Fibroblast of lung (primary cell): ENCODE measurements around the gene NEB.

Experiments used
- EZH2 ChIP-seq: IDR thresholded peaks from 2 replicates; pipeline ENCODE4 v1.5.1; 2012; ENCODE audit warnings: low read length, control low read depth, mild to moderate bottlenecking; ENCODE audit errors: missing control alignments
- TF ChIP-seq, protein P1 (sequence below), 2 donors: IDR thresholded peaks in 1 of 2; conservative IDR thresholded peaks in 1 of 2; 1 replicate in 1 of 2; 2 replicates in 1 of 2; pipeline ENCODE4 v1.5.1; 2011 to 2012; ENCODE audit warnings: low read length in 2 of 2, control low read depth in 1 of 2, inconsistent platforms in 1 of 2, low read depth in 1 of 2, mild to moderate bottlenecking in 1 of 2

DNA sequence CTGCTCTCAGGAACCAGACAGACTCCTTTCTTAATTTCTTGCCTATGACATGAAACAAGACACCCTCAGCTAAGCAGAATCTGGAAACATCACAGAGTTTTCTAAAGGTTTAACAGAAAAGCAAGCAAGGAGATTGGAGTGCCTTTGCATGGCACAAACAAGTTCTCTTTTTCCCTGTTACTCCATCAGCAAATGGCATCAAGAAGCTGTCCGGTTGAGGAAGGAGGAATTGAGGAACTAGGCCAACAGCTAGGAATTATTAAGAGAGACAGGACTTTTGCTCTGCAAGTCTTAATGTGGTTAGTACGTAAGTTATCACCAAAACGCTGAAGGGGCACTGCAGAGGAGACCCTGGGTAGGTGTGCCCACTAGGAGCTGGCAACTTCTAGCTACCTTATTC lies 53.2 kb downstream of the NEB start:
- TF ChIP-seq, protein P1, sequence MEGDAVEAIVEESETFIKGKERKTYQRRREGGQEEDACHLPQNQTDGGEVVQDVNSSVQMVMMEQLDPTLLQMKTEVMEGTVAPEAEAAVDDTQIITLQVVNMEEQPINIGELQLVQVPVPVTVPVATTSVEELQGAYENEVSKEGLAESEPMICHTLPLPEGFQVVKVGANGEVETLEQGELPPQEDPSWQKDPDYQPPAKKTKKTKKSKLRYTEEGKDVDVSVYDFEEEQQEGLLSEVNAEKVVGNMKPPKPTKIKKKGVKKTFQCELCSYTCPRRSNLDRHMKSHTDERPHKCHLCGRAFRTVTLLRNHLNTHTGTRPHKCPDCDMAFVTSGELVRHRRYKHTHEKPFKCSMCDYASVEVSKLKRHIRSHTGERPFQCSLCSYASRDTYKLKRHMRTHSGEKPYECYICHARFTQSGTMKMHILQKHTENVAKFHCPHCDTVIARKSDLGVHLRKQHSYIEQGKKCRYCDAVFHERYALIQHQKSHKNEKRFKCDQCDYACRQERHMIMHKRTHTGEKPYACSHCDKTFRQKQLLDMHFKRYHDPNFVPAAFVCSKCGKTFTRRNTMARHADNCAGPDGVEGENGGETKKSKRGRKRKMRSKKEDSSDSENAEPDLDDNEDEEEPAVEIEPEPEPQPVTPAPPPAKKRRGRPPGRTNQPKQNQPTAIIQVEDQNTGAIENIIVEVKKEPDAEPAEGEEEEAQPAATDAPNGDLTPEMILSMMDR (conservative IDR thresholded peaks at IDR 0.05 in 1 of 2, IDR thresholded peaks at IDR 0.05 in 1 of 2; ENCODE audit: low read depth in 1 of 2, low read length in 2 of 2): no peak
- no peak for TF ChIP-seq EZH2
